ENCODE data around the gene MTCL3.

- TF ChIP-seq GABPA (IDR thresholded peaks at IDR 0.05 in 1 of 2, conservative IDR thresholded peaks at IDR 0.05 in 1 of 2) (no peak), MAX (IDR thresholded peaks at IDR 0.05) (no peak), ATF3 (IDR thresholded peaks at IDR 0.05) (no peak)
Observed at GRCh38 chr6:127466416-127466815, 52.7 kb downstream of the MTCL3 start.
